Cardiac fibroblast (primary cell): ENCODE data around the gene PPP5C.
A peak's percentile ranks its signal among the peaks of the same experiment; 100 is the strongest.

Experiments used
- DNase-seq, 2 donors: peaks; one replicate each; pipeline versions ENCODE4 v3.0.0 to v3.0.0-alpha.2; 2010; ENCODE audit warnings: low read depth in 2 of 2
- H3K4me3 ChIP-seq, 2 donors: replicated peaks in 1 of 2; 1 replicate in 1 of 2; 2 replicates in 1 of 2; pipeline ENCODE4 v1.5.1; 2011; ENCODE audit warnings: low read depth in 2 of 2, low read length in 2 of 2, mild to moderate bottlenecking in 2 of 2, moderate library complexity in 1 of 2
- CTCF ChIP-seq: IDR thresholded peaks from one replicate; pipeline ENCODE4 v1.5.1; 2011; ENCODE audit warnings: low read depth, mild to moderate bottlenecking, low read length, inconsistent platforms

PPP5C gene

GRCh38 chr19:46408664-46409039 lies 61.8 kb downstream of the PPP5C start:
- no peak for TF ChIP-seq CTCF
- no peak overlapping the region for H3K4me3 ChIP-seq
- peak in 1 of 2 donors; percentile 70 for DNase-seq

- TF ChIP-seq CTCF: no peak
- no peak for DNase-seq
These were observed 62.3 kb downstream of the PPP5C start for GRCh38 chr19:46409191-46409590.

GRCh38 chr19:46410205-46411087 lies 63.6 kb downstream of the PPP5C start:
- peak overlapping the region; percentile 55 to 74 for H3K4me3 ChIP-seq
- no peak for DNase-seq
- no peak for TF ChIP-seq CTCF

More at GRCh38 chr19:46409191-46409590, 62.3 kb downstream of the PPP5C start:
- no peak overlapping the region for H3K4me3 ChIP-seq

GRCh38 chr19:46411088-46411924 lies 64.4 kb downstream of the PPP5C start:
- peak overlapping the region; percentile 55 to 74 for H3K4me3 ChIP-seq
- no peak for DNase-seq
- TF ChIP-seq CTCF: no peak

- no peak for DNase-seq
- no peak for TF ChIP-seq CTCF
- peak overlapping the region; percentile 55 to 74 for H3K4me3 ChIP-seq
These were observed 65.2 kb downstream of the PPP5C start for GRCh38 chr19:46411925-46412649.

GRCh38 chr19:46412650-46413261 lies 65.9 kb downstream of the PPP5C start:
- no peak for DNase-seq
- no peak for TF ChIP-seq CTCF
- peak overlapping the region; percentile 55 to 74 for H3K4me3 ChIP-seq
